Activated CD4-positive, alpha-beta T cell treated with anti-CD3 and anti-CD28 coated beads for 48 hours (primary cell): ENCODE results near the gene STK24.

Source experiments
- DNase-seq: peaks from one replicate; pipeline ENCODE4 v3.0.0-alpha.2; 2020

The STK24 gene

DNA sequence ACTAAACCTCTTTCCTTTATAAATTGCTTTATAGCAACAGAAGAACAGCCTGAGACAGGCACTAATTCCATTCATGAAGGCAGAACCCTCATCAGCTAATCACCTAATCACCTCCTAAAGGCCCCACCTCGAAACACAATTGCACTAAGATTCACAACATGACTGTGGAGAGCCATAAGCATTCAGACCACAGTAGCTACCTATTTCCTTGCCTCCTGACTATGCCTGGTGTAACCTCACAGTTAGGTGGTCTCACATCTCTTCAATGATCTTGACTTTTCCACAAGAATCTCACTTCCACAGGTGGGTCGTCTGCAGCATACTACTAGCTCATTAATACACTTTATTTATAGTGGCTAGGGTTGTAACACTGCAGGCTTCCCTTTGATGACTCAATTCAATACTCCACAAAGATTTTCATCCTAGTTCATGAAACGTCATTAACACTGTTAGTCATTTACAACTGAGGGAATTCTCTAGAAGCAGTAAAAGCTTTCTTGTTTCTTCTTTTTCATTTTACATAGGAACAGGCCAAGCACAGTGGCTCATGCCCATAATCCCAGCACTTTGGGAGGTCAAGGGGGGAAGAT lies 27.1 kb downstream of the STK24 start:
- DNase-seq = no peak

DNA sequence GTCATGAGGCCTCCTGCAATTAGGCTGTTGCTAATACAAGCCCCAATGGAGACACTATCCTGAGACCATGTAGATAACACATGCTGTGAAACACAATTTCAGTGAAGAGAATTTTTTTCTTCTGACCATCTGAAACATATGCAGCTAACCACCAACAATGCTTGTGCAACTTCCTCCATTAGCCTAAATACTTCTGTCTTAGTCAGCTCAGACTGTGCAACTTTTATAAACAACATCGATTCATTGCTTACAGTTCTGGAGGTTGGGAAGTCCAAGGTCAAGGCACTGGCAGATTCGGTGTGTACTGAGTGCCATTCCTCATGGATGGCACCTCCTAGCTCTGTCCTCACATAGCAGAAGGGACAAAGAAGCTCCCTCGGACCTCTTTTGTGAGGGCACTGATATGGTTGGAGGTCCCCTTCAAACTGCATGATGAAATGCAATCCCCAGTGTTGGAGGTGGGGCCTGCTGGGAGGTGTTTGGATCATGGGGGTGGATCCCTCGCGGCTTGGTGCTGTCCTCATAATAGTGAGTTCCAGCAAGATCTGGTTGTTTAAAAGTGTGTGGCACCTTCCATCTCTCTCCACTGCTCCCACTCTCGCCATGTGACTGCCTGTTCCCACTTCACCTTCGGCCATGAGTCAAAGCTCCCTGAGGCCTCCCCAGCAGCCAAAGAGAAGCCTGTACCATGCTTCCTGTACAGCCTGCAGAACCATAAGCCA lies 27.7 kb downstream of the STK24 start:
- DNase-seq = no peak

DNA sequence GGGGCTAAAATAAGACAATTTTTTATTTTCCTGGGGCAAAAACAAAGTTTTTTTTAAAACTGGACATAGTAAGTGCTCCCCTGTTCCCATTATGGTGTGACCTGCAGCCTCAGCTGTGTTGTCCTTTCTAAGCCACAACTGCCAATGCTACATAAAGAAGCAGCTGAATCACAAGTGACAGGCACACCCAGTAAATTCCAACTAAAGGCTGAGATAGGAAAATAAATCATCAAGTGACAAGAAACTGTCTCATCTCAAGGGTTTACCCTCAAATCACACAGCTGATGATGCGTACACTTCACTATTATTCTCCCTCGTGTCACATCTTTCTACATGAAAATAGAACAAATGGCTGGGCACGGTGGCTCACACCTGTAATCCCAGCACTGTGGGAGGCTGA lies 28.7 kb downstream of the STK24 start:
- DNase-seq = no peak

DNA sequence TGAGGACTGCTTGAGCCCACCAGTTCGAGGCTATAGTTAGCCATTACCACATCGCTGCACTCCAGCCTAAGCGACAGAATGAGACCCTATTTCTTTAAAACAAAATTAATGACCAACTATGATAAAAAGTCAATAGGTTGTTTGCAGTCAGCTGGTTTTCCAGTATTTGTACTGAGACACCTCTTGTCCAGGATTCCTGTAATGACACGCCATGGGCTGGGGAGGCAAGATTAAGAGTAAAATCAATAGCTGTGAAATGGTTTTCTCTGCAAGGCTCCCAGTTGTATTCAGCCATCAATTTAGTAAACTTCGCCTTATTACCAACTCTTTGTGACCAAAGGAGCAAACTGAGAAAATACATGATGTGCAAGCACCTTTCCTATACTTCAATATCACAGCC lies 29.5 kb downstream of the STK24 start:
- DNase-seq = no peak

DNA sequence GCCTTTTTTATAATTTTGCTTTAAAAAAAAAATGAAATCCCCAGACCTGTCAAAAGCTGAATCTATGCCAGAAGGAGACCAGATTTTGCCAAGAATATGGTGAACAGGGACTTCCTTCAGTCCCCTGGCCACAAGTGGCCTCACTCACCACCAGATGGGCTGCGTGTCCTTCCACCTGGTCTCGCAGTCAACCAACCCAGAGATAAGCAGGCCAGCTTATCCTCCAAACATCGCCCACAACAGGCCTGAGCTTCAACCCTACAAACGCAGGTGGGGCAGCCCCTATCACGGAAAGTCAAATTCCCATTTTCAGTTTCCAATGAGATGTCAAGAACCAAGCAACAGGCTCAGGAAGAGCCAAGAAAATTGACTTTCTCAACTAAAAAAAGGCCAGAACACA lies 30.5 kb downstream of the STK24 start:
- no peak for DNase-seq

DNA sequence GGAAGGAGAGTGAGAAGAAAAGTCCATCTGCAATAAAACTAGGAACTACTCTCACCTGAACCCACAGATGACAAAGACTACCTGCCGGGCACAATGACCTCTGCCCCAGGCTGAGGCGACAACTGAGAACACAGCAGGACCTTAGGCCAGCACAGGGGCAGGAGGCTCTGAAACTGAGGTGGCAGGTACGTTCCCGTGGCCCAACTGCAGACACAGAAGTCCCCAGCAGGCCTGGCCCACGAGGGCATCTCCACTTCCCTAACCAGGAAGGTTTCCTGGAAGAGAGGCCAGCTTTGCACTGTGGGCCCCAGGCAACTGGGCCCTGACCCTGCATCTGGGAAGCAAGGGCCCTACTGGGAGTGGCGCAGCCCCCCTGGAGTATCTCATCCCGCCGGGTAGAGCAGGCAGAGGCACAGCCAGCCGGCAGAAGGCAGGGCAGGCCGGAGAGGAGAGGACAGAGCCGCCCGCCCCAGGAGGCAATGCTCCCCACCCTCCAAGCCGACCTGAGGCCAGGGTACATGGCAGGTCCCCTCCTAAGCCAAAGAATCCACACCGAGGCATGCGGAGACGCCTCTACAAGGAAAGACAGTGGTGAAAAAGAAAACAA lies 32.7 kb downstream of the STK24 start:
- DNase-seq = no peak

DNA sequence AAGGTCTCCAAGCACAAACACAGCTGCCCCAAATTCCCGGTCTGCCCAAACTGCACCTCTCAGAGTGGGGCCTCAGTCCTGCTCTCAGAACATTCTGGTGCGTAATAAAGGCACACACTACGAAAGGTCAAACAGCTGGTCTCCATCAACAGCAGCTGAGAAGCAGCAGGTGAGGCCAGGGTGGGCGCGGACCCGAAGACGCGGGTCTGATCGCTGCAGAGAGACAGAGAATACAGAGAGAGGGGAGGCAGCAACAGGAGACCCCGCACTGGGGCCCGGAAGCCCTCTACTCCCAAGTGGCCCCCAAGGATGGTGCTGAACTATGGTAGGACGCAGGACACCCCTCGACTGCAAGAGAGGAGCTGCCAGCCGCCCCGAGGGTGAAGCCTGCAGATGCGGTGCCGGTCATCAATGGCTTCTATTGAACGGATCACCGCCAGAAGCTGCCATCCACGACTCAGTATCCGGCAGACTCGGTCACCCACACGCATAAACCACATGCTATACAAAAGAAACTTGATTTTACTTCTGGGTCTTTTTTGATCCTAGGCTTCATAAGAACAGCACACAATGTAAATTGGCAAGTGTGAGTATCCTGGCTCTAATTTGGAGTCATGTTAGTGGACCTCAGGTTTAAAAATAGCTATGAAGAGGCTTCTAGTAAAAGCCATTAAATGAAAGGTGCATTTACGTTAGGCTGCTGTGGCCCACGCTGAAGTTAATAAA lies 33.4 kb downstream of the STK24 start:
- DNase-seq = peak; percentile 35

DNA sequence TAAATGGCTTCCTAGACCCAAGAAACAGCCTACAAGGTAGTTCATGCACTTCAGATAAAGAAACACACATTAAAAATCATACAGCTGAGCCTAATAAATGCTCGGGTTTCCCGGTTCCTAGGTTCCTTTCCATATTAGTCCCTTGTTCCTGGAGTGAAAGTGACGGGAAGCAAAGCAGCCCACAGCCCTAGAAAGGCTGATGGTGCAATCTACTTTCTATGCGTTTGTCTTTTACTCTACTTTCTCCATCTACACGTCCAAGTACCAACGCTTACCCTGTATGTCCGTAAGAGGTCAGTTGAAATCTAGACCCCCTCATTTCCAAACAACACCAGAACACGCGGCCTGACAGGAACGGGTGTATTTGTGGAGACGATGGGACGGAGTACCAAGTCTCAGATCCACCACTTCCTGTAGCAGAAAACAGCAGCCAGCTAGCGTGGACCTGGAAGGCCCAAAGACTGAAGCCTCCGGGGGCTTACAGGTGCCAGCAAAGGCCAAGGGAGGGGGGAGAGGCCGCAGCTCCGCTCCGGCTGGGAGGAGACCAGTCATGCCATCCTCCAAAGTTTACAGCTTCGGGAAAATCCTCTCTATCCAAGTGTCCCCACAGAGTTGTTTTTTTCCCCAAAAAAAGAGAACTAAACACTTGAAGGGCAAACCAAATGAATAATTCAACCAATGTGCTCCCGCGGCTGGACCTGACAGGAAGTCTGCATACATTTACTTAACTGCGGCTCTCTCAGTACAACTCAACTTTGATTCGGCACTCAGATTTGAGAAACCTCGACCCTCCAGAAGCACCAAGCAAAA lies 34.1 kb downstream of the STK24 start:
- DNase-seq = peak; percentile 40

DNA sequence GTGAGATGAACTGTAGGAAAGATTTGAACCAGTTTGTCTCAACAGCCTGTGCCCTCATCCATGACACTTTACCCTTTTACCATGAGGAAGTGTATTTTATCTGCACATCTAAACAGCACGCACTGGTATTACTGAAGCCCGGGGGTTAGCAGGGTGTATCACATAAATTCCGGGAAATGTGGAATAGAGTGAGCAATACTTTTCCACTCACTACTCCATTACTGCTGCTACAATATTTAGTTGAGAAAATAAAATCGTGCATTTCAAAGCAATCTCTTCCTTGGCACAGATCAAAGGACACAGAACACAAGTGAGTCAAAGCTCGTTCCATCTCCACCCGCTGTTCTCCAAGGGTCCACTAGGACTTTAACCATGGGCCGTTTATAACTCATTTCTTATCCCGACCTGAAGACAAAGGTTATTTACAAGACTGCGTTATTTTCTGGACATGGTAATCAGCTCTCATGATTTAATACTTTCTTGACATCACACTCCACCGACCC lies 35.2 kb downstream of the STK24 start:
- no peak for DNase-seq

DNA sequence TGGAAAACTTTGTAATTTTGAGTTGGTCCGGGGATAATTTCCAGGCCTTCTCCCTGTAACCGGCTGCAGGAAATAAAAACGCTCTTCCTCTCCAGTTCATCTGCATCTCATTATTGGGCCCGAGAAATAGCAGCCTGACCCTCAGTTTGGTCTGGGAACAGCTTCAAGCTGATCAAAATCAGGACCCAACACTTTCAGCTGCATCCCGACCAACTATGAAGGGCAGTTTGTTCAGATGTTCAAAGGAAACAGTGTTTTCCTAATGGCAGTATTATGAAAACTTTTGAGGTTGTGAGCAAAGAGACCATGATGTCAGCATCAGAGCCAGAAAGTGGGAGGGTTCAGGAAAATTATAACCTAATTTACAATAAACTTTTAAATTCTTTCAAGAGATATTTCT lies 35.7 kb downstream of the STK24 start:
- no peak for DNase-seq

DNA sequence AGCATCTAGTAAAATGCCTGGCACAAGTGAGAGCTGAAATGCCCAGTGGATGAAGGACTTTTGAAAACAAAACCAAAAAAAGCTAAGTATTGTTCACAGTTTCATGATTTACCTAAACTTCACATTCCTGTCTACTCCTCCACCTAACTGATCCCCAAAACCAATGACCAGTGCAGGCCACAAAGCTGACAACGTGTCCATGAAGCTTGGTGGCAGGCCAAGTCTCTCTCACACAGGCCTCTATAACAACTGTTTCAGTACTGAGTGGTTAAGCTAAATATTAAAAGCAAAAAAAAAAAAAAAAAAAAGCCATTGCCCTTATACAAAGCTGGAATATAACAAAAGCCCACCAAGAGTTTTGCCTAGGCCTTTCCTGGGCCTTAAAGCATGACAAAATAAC lies 36.4 kb downstream of the STK24 start:
- DNase-seq = no peak

DNA sequence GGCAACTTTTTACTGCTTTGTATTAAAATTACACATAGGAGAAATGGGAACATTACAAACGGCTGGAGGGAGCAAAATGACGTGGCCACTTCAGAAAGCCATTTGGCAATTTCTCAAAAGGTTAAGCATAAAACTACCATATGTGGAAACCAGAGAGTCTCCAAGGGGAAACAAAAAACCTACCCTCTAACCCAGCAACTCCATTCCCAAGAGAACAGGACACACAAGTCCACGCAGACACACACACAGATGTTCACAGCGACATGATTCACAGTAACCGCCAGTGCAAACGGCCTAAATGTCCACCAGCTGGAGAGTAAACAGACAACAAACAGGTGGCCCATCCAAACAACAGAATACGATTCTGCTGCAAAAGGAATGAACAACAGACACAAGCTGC lies 37.2 kb downstream of the STK24 start:
- DNase-seq = no peak

DNA sequence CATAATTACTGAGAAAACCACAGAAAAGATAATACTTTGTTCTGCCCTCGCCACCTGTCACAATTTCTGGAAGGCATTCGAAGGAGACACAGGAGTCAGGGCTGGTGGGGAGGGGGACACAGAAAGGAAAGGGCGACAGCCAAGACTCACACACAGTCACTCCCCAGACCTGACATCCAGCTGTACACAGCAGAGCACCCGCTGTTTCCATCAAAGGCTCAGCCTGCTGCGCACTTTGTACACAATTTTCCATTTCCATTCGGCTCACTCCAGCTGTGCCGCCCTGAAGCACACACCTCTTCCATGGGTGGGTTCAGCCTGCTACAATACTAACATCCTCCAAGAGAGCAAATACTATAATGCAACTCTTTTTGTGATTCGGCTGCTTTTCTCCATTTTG lies 38.0 kb downstream of the STK24 start:
- DNase-seq = no peak

DNA sequence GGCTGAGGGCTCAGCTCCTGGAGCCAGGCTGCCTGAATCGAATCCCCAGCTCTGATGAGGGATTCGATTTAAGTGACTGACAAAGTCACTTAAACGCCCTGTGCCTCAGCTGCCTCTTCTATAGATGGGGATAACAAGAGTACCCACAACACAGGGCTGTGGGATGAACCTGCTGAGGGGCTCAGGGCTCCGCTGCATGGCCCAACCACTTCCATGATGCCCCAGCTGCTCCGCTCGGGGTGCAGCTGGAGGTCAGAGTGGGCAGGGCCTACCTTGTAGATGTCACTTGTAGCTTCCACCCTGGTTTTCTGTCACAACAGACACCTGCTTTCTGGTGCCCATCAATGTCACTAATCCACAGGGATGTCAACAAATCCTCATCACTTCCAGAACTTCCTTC lies 39.2 kb downstream of the STK24 start:
- DNase-seq = no peak

DNA sequence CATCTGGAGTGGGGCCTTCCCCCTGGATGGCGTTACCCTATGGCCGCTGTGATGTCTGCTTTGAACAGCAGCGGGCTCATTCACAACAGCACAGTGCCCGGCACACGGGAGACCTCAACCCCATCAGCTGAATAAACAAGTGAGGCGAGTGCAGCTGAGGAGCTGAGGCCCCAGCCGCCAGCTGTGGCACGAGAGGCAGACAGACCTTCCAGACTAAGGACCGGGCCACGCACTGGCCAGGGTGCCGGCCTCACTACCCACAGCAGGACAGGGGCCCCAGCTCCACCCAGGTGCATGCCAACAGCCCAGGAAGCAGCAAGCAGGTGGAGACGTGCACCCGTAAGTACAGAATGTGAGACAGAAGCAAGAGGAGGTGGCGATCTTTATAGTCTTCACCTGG lies 39.6 kb downstream of the STK24 start:
- DNase-seq = no peak

DNA sequence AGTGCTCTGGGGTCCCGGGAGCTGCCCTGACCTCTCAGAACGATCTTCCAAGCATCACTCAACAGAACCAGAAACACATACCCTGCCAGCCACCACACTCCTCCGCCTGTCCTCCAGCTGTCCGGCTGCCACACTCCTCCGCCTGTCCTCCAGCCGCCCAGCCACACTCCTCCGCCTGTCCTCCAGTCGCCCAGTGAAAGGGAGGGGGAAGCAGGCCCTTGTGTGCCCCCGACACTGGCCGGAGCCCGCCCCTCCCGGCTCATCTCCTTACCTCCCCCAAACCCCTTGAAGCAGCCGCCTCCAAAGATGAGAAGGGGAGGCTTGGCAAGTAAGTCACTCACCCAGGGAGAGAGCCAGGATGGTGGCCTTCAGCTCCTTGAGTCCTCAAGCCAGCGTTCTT lies 40.2 kb downstream of the STK24 start:
- no peak for DNase-seq

DNA sequence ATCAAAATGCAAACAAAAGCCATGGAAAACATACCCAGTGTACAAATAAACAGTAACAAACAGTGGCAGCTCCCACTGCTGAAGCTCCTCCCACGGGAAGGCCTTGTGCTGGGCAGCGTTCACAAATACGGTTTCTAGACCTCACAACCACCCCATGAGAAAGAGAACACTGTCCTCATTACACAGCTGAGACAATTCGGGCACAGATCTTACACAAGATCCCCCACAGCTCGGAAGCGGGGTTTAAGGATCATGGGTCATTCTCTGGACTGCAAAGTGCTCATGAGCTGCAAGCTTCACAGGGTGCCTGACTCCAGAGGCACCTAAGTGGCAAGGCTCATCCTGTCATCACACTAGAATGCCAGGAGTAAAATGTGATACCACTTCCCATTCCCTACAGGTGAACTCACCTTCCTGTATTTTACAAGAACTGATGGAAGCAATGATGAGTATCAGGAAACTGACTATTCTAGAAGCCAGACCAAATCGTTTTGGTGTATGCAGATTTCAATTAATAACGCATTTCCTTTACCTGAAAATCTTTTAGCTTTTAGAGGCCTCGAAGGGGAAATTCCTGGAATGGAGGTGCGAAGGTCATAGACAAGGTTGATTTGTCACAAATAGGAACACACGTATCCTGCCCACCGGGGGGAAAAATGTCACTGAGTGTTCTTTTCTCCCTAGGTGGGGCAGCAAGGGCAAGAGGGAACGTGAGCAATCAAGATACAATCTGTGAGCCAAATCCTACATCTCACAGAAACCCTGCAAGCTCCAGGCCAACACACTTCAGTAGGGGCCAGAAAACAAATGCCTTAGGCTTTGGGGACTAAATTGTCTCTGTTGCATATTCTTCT lies 41.2 kb downstream of the STK24 start:
- no peak for DNase-seq

DNA sequence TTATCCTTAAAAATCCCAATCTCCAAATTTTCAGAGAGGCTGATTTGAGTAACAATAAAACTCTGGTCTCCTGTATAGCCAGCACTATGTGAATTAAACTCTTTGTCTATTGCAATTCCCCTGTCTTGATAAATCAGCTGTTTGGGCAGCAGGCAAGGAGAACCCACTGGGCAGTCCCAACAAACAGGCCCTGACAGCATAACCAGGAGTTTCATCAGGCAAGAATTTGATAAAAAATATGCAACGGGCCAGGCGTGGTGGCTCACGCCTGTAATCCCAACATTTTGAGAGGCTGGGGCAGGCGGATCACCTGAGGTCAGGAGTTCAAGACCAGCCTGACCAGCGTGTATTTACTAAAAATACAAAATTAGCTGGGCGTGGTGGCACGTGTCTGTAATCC lies 42.1 kb downstream of the STK24 start:
- no peak for DNase-seq

DNA sequence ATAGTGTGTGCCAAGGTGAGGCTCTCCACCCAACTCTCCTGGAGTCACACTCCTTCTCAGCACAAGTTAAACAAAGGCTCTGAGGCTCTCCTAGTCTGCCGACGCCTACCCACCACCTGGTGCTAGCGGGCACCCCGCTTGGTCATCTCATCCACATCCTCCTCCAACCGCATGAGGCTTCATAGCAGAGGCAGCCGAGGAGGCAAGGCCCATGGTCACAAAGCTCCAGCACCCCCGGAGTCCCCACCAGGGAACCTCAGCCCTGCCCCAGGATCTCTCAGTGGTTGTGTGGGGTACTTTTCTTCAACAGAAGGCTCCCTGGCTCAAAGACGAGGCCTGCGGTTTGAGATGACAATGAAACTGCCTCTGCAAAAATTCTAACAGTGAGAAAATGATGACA lies 43.0 kb downstream of the STK24 start:
- no peak for DNase-seq

DNA sequence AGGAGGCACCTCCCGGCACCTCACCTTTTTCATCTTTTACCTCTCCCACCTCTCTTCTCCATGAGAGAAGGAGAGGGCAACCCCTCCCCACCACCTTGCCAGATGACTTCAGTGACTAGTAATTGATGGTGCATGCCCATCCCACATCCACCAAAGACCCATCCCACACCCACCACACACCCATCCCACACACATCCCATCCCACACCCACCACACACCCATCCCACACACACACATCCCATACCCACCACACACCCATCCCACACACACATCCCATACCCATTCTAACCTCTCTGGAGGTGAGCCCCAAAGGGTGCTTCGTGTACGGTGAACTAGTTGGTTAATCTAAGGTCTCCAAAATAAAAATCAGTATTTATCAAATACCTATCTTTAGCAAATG lies 44.7 kb downstream of the STK24 start:
- no peak for DNase-seq

DNA sequence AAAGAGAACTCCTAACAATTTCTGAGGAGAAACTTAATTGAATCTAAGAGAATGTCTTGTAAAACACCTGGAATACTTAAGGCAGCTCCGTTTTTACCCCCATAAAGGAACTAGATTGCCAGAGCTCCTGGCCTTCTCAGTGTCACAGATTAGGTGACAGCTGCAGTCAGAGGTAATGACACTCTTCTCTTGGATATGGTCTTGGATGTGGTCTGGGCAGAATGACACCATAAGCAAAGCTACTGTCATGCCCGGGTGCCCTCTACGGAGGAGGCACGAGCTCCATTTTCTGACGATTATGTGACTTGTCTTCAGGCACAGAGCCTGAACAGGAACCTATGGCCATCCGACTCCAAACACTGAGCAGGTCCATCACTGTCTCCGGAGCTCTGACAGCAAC lies 46.7 kb downstream of the STK24 start:
- no peak for DNase-seq

DNA sequence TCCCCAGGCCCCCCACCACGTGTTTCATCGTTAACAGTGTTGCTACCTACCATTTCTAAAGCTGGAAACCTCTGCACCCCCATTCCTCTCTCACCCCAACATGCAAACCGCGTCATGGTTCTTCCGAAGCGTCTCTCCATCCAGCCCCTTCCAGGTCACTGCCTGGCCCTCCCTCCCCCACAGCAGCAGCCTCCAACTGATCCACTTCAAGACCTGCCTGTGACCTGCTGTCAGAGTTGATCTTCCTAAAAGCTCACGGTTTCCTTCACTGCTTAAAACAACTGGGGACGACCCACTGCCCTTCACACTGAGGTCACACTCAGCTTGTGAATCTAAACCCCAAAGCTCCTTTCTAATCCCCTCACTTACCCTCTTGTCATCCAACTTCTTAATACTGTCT lies 47.7 kb downstream of the STK24 start:
- DNase-seq = no peak
